ENCODE measurements around the gene FBXO10. TPM values are rescaled to one million over a fixed set of nuclear protein-coding genes. Genes with fewer than 3 reads are reported as not detected.

The FBXO10 gene
- total RNA-seq, 1 experiment from 2014 or later, result 5.3 TPM

- H3K79me2 ChIP-seq (ENCODE audit: insufficient read depth, low read length), result peaks cover 6% of the 10 kb centered on the region; the same call in 1 of the 2 replicates
- intact Hi-C loops (cut with micrococcal nuclease), result no loop called here
- no peak overlapping the region for H3K4me2 ChIP-seq (ENCODE audit: low read length)
- no peaks in the 10 kb centered on the region for H3K4me1 ChIP-seq (ENCODE audit: control insufficient read depth in 1 of 2, insufficient read depth in 2 of 2, low read length in 2 of 2)
- H3K27me3 ChIP-seq (ENCODE audit: insufficient read depth, low read length), result no peaks in the 10 kb centered on the region
- H3K9me3 ChIP-seq (ENCODE audit: control insufficient read depth in 1 of 2, insufficient read depth in 1 of 2, low read depth in 1 of 2, low read length in 2 of 2), result peaks cover 0 to 4% of the 10 kb centered on the region in 2 experiments; a peak in 2 of 4 replicates
- ChIA-PET POLR2A (no interaction called here), CTCF (no interaction called here), RAD21 (ENCODE audit: low non-redundant PET in 1 of 2, low total read pairs in 2 of 2, uncharacterized antibody in 2 of 2, unreplicated experiment in 2 of 2) (no interaction called here)
- no peak for TF ChIP-seq SIN3A (IDR thresholded peaks at IDR 0.05; ENCODE audit: low read depth)
- TF ChIP-seq FOSL1 (IDR thresholded peaks at IDR 0.05; ENCODE audit: low read depth), result no peak
- no peak for TF ChIP-seq SRF (IDR thresholded peaks at IDR 0.05; ENCODE audit: low read depth)
- TF ChIP-seq YY1 (IDR thresholded peaks at IDR 0.05; ENCODE audit: extremely low read depth, insufficient replicate concordance, low read depth, low read length), result no peak
- TF ChIP-seq RAD21 (IDR thresholded peaks at IDR 0.05; ENCODE audit: low read depth), result no peak
- no peak for TF ChIP-seq CTCF (IDR thresholded peaks at IDR 0.05 in 2 of 3, conservative IDR thresholded peaks at IDR 0.05 in 1 of 3; ENCODE audit: borderline replicate concordance in 1 of 3, insufficient read depth in 1 of 3, low read depth in 2 of 3, low read length in 2 of 3)
- TF ChIP-seq MAX (IDR thresholded peaks at IDR 0.05), result no peak
- TF ChIP-seq ZBTB33 (IDR thresholded peaks at IDR 0.05; ENCODE audit: extremely low read depth, insufficient replicate concordance, low read length), result no peak
- no peak for TF ChIP-seq TCF7L2 (IDR thresholded peaks at IDR 0.05; ENCODE audit: borderline replicate concordance, extremely low read depth, insufficient read depth, insufficient read length)
- no peak for DNase-seq (ENCODE audit: low read depth, low spot score)
- no peak overlapping the region for H3K4me3 ChIP-seq (replicated peaks in 1 of 2; ENCODE audit: low read depth in 1 of 2, low read length in 2 of 2)
- ATAC-seq, result no peak
- no peak overlapping the region for H3K27ac ChIP-seq (ENCODE audit: low read depth, low read length)
- no peaks in the 10 kb centered on the region for H3K36me3 ChIP-seq (ENCODE audit: control insufficient read depth in 1 of 2, insufficient read depth in 2 of 2, low read length in 2 of 2)
- H2AFZ ChIP-seq (ENCODE audit: low read depth, low read length, poor library complexity, severe bottlenecking), result no peak overlapping the region
- no peak overlapping the region for H3K9ac ChIP-seq (ENCODE audit: low read length)
- H4K20me1 ChIP-seq (ENCODE audit: insufficient read depth), result no peaks in the 10 kb centered on the region
- no peaks in the 10 kb centered on the region for H3K9me2 ChIP-seq (ENCODE audit: insufficient read depth)
- BruUV-seq (replicated peaks), result no TSS peak
These were observed 16.2 kb downstream of the FBXO10 start for GRCh38 chr9:37559855-37560592.
